AG09319 (cell line): ENCODE measurements around the gene ITSN1.
"Not testable (repeated sequence)": the region's sequence is repeated elsewhere in the genome, so short reads cannot be mapped to it uniquely, and the experiment has no call there.

Source experiments
- DNase-seq: peaks from one replicate; pipeline ENCODE4 v3.0.0-alpha.2; 2010; ENCODE audit warnings: low read depth; ENCODE audit errors: extremely low read depth
- CTCF ChIP-seq: IDR thresholded peaks from 2 replicates; pipeline ENCODE4 v1.5.1; 2011; ENCODE audit warnings: low read depth, mild to moderate bottlenecking, inconsistent platforms, low read length, moderate library complexity

The ITSN1 gene

DNA sequence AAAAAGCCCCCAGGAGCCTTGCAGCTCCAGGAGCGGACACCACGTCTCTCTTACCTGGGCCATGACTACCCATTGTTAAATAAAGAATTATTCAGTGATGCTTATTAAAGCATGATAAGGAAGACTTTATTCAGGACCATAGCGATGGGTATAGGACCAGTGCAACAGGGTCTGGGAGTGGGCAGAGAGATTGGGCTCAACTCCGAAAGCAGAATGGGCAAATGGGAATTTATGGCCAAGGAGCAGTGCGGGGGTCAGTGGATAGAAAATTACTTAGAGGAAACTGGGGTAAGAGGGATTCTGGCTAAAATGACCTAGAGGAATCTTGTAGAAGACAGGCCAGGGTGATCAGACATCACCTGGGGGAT is 273.9 kb downstream of the ITSN1 start:
- no peak for TF ChIP-seq CTCF
- no peak for DNase-seq

GRCh38 chr21:33917421-33917820 is 275.1 kb downstream of the ITSN1 start:
- DNase-seq = no peak

GRCh38 chr21:33924079-33924765 is 281.9 kb downstream of the ITSN1 start:
- DNase-seq = peak; percentile 44
- peak; percentile 86 for TF ChIP-seq CTCF

More at GRCh38 chr21:33917421-33917820, 275.1 kb downstream of the ITSN1 start:
- no peak for TF ChIP-seq CTCF

- no peak for TF ChIP-seq CTCF
- DNase-seq = no peak
These were observed 282.4 kb downstream of the ITSN1 start for GRCh38 chr21:33924766-33925100.

- DNase-seq = not testable (repeated sequence)
These were observed 283.9 kb downstream of the ITSN1 start for GRCh38 chr21:33926248-33926647.

DNA sequence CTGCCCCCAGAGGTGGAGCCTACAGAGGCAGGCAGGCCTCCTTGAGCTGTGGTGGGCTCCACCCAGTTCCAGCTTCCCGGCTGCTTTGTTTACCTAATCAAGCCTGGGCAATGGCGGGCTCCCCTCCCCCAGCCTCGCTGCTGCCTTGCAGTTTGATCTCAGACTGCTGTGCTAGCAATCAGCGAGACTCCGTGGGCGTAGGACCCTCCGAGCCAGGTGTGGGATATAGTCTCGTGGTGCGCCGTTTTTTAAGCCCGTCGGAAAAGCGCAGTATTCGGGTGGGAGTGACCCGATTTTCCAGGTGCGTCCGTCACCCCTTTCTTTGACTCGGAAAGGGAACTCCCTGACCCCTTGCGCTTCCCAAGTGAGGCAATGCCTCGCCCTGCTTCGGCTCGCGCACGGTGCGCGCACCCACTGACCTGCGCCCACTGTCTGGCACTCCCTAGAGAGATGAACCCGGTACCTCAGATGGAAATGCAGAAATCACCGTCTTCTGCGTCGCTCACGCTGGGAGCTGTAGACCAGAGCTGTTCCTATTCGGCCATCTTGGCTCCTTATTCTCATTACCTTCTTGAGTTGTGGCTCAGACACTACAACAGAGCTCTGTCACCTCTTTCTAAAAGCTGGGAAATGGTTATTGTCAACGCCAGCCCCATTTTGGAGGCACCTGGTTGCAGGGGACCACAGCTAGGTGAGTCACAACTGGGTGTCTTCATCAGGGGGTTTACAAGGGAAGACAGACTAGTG is 288.9 kb downstream of the ITSN1 start:
- not testable (repeated sequence) for DNase-seq

DNA sequence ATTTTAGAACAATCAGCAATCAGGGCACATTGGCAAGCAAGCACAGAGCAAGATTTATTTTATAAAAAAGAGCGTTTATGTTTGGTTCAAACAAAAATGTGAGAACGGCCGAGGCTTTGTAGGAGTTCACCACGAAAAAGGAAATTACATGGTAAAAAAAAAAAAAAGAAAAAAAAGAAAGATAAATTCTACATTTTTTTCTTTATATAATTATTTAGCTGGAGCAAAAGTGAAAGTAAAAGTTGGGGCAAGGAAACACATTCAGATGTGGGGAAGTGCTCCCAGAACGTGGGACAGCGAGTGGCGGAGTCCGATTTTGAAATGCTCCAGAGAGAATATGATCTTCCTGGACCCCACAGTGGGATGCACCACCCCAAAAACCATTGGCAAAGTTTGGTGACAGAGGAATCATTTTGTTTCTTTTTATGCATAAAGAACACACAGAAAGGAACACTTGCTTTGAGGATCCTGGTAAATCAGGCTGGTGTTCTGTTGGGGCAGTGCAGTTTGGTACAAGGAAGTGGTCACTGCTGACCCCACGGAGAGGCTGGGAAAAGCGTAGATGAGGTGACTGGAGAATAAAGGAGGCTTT is 289.6 kb downstream of the ITSN1 start:
- no peak for TF ChIP-seq CTCF
- DNase-seq = no peak

GRCh38 chr21:33932731-33933130 is 290.4 kb downstream of the ITSN1 start:
- DNase-seq = no peak
- no peak for TF ChIP-seq CTCF
